Prostate gland (tissue), 2 donors: ENCODE data around the gene ZNF664.

Experiments
- CTCF ChIP-seq, 4 experiments: fragments of 200-600 bp in 2 of 4; fragments of 450-650 bp in 2 of 4; sonication (generic) in 2 of 4; IDR thresholded peaks; 1 replicate in 3 of 4; 2 replicates in 1 of 4; pipeline ENCODE4 v1.5.1; 2016 to 2019; ENCODE audit warnings: antibody characterized with exemption in 4 of 4, mild to moderate bottlenecking in 2 of 4, moderate library complexity in 2 of 4
- POLR2A ChIP-seq: fragments of 450-650 bp; IDR thresholded peaks from one replicate; pipeline ENCODE4 v1.6.1; 2016; ENCODE audit warnings: antibody characterized with exemption, mild to moderate bottlenecking

- TF ChIP-seq CTCF (IDR thresholded peaks at IDR 0.05) (no peak), POLR2A (no peak)
Measured at GRCh38 chr12:124041907-124042306, 68.9 kb downstream of the ZNF664 start.
